HEK293T (cell line): ENCODE results near the gene OR4C6.

Experiments used
- ARNT ChIP-seq: fragments of 450-650 bp; IDR thresholded peaks from 2 replicates; pipeline ENCODE4 v1.6.1; 2017; ENCODE audit warnings: mild to moderate bottlenecking
- BHLHE40 ChIP-seq: fragments of 450-650 bp; IDR thresholded peaks from 2 replicates; pipeline ENCODE4 v1.6.1; 2016; ENCODE audit warnings: mild to moderate bottlenecking, moderate library complexity, borderline replicate concordance
- ELF4 ChIP-seq: fragments of 450-650 bp; IDR thresholded peaks from 2 replicates; pipeline ENCODE4 v1.6.1; 2017; ENCODE audit warnings: antibody characterized with exemption
- FOXK2 ChIP-seq: fragments of 450-650 bp; IDR thresholded peaks from 2 replicates; pipeline ENCODE4 v1.6.1; 2016; ENCODE audit warnings: mild to moderate bottlenecking
- FOXM1 ChIP-seq: fragments of 450-650 bp; IDR thresholded peaks from 2 replicates; pipeline ENCODE4 v1.6.1; 2017; ENCODE audit warnings: mild to moderate bottlenecking, borderline replicate concordance
- HDGF ChIP-seq: fragments of 450-650 bp; IDR thresholded peaks from 2 replicates; pipeline ENCODE4 v1.6.1; 2017; ENCODE audit warnings: antibody characterized with exemption, borderline replicate concordance
- LEF1 ChIP-seq: fragments of 450-650 bp; IDR thresholded peaks from 2 replicates; pipeline ENCODE4 v1.6.1; 2017; ENCODE audit warnings: mild to moderate bottlenecking, borderline replicate concordance
- NFRKB ChIP-seq: fragments of 450-650 bp; IDR thresholded peaks from 2 replicates; pipeline ENCODE4 v1.6.1; 2016; ENCODE audit warnings: mild to moderate bottlenecking, moderate library complexity
- SP1 ChIP-seq: fragments of 450-650 bp; IDR thresholded peaks from 2 replicates; pipeline ENCODE4 v1.6.1; 2017

DNA sequence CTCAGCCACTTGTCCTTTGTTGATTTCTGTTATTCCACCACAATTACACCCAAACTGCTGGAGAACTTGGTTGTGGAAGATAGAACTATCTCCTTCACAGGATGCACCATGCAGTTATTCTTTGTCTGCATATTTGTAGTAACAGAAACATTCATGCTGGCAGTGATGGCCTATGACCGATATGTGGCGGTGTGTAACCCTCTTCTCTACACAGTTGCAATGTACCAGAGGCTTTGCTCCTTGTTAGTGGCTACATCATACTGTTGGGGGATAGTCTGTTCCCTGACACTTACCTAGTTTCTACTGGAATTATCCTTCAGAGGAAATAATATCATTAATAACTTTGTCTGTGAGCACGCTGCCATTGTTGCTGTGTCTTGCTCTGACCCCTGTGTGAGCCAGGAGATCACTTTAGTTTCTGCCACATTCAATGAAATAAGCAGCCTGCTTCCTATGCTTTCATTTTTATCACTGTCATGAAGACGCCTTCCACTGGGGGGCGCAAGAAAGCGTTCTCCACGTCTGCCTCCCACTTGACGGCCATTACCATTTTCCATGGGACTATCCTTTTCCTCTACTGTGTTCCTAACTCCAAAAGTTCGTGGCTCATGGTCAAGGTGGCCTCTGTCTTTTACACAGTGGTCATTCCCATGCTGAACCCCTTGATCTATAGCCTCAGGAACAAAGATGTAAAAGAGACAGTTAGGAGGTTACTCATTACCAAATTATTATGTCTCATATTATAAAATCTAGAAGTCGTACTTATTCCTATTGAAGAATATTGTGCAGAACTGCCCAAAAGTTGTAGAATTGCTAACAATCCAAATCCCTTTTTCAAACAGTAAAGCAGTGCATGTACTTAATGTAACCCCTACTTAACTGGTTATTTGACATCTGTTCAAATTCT is 53.2 kb downstream of the OR4C6 start:
- TF ChIP-seq LEF1, result no peak
- no peak for TF ChIP-seq SP1
- TF ChIP-seq FOXK2, result no peak
- no peak for TF ChIP-seq ARNT
- TF ChIP-seq HDGF, result no peak
- no peak for TF ChIP-seq ELF4
- no peak for TF ChIP-seq BHLHE40
- TF ChIP-seq FOXM1, result no peak
- TF ChIP-seq NFRKB, result no peak
